Subcutaneous abdominal adipose tissue (tissue), 5 donors: Measurements from ENCODE around the gene SLC13A3.

Experiments used
- H3K27ac ChIP-seq: one replicate; pipeline ENCODE4 v1.7.0; 2013; ENCODE audit warnings: low read depth, mild to moderate bottlenecking, inconsistent platforms, low read length, moderate library complexity
- H3K27me3 ChIP-seq, 5 donors: one replicate each; pipeline ENCODE4 v1.7.0; 2013; ENCODE audit warnings: low read length in 5 of 5, inconsistent platforms in 1 of 5; ENCODE audit not compliant: control insufficient read depth in 5 of 5, insufficient read depth in 4 of 5
- H3K36me3 ChIP-seq, 5 donors: one replicate each; pipeline ENCODE4 v1.7.0; 2013; ENCODE audit warnings: low read length in 5 of 5; ENCODE audit not compliant: control insufficient read depth in 5 of 5, insufficient read depth in 5 of 5
- H3K4me1 ChIP-seq, 5 donors: one replicate each; pipeline ENCODE4 v1.7.0; 2013; ENCODE audit warnings: low read length in 5 of 5, mild to moderate bottlenecking in 3 of 5, moderate library complexity in 1 of 5; ENCODE audit not compliant: control insufficient read depth in 5 of 5, insufficient read depth in 5 of 5
- H3K4me3 ChIP-seq, 5 donors: one replicate each; pipeline ENCODE4 v1.7.0; 2013; ENCODE audit warnings: low read length in 5 of 5, low read depth in 1 of 5
- H3K9ac ChIP-seq, 5 donors: one replicate each; pipeline ENCODE4 v1.7.0; 2013; ENCODE audit warnings: low read length in 5 of 5, mild to moderate bottlenecking in 4 of 5, moderate library complexity in 3 of 5
- H3K9me3 ChIP-seq, 5 donors: one replicate each; pipeline ENCODE4 v1.7.0; 2013; ENCODE audit warnings: low read length in 5 of 5; ENCODE audit not compliant: control insufficient read depth in 5 of 5
- donor health status: healthy.
- donor health status: healthy.
- donor health status: healthy.
- donor health status: healthy.
- donor health status: healthy.

SLC13A3 gene

DNA sequence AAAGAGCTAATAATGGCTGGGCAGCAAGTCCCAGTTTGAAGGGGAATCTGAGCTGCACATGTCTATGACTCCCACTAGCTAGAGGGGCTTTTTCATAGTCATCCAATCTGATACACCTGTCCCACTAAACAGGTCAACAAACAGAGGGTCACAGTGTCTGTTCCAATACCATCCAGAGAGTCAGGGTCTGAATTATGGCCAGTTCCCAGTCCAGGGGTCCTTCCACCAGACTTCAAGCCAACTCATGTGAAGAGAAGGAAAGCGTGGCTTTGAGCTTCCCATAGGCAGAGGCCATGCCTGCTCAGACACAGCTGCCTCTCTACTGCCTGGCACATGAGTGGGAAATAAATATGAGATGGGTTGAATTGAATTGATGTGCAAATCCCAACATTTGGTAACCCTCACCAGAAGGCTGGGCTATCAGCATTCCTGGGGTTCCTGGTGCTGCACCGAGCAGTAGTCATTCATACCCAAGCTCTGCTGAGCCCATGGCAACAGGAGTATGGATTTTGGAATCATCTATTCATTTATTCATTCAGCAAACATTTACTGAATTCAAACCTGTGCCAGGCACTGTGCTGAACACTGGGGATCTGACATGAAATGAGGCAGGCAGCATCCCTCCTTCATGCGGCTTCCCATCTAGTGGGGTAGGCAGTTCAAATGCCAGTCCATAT lies 20.7 kb upstream of the SLC13A3 start:
- peaks cover 0 to 24% (median 15%) of the 10 kb centered on the region in 5 donors for H3K9me3 ChIP-seq
- no peaks in the 10 kb centered on the region for H3K36me3 ChIP-seq
- H3K4me1 ChIP-seq: no peaks in the 10 kb centered on the region
- no peak overlapping the region for H3K4me3 ChIP-seq
- H3K27ac ChIP-seq: no peak overlapping the region
- no peaks in the 10 kb centered on the region for H3K27me3 ChIP-seq
- H3K9ac ChIP-seq: no peak overlapping the region

DNA sequence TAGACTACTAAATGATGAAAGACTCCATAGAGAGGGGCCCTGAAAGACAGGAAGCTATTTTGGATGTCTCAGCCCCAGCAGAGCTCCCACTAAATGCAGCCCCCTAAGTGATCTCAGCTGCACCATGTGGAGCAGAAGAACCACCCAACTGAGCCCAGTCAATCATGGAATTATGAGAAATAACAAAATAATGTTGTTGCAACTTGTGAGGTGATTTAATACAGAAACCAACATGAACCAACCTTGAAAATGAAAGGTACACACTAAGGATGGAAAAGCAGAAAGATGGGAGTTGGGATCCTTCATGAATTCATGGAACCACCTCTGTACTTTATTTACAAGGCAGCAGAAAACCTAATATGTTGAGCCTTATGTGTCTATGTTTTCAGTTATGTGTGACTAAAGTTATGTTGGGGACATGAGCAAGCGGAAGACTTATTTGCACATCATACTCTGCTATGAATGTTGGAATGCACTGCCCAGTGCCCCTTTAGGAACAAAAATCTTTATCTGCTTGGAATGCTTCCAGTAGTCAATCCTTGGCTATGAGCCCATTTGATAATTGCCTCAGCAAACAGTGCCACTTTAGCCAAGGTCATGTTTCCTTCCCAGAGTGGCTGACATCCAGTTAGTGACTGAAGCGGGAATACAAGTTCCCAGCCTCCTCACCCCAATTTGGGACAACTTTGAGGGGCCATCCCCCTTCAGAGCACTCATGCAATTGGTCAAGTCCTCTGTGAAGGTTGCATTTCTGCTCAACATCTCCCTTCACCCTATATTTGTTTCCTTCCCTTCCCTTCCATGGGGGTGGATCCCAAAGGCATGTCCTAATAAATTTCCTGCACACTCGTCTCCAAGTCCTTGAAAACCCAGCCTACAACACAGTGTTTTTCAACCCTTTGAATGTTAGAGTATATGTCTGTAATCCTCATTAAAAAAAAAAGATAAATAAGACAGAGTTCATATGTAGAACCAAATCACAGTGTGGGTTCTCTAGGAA lies 19.6 kb upstream of the SLC13A3 start:
- peaks cover 0 to 24% (median 15%) of the 10 kb centered on the region in 5 donors for H3K9me3 ChIP-seq
- H3K9ac ChIP-seq: no peak overlapping the region
- H3K4me3 ChIP-seq: no peak overlapping the region
- no peaks in the 10 kb centered on the region for H3K4me1 ChIP-seq
- no peaks in the 10 kb centered on the region for H3K36me3 ChIP-seq
- no peaks in the 10 kb centered on the region for H3K27me3 ChIP-seq
- H3K27ac ChIP-seq: no peak overlapping the region

DNA sequence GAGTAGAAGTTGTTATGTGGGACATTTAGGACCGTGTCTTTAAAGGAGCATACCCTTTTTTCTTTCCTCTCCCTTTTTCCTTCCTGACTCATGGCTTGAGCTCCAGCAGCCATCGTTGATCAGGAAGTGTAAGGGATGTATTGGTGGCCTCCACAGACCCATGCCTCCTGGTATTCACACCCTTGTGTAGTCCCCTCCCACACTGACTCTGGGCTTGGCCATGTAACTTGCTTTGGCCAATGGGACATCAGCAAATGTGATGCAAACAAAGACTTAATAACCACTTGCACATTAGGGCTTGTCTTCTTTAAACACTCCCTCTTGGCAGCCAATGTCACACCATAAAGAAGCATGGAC lies 18.9 kb upstream of the SLC13A3 start:
- Histone ChIP-seq H3K27ac (no peak overlapping the region), H3K4me1 (no peaks in the 10 kb centered on the region), H3K9ac (no peak overlapping the region), H3K9me3 (peaks cover 0 to 24% (median 15%) of the 10 kb centered on the region in 5 donors), H3K4me3 (no peak overlapping the region), H3K36me3 (no peaks in the 10 kb centered on the region), H3K27me3 (no peaks in the 10 kb centered on the region)

DNA sequence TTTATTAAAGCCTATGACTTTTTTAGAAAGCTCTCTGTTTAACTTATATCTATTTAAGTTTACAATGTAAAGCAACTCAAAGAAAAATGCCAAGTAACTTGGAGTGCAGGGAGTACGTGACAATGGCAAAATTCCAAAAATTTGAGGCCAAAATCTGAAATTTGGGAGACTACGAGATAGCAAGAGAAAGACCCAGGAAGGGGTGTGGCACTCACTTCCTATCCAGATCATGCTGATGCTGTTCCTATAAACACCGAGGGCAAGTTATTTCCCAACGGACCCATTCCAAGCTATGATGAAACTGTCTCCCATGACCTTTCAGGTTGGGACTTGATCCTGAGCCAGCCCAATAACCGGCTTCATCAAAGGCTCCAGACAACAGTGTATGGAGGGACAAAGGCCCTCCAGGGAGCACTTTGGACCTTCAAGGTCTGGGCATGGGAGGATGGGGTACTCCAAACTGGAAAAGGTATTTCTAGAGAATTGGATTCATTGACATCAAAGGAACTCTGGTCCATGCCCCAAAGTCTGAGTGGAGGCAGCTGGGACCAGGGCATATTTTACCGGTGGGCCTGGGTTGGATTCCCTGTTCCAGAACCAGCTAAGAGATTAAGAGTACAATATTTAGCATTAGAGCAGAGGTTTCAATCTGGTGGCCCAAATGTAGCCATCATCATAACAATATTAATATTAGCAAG lies 15.7 kb upstream of the SLC13A3 start:
- Histone ChIP-seq H3K36me3 (no peaks in the 10 kb centered on the region), H3K4me1 (no peaks in the 10 kb centered on the region), H3K27me3 (no peaks in the 10 kb centered on the region), H3K27ac (no peak overlapping the region), H3K9ac (no peak overlapping the region), H3K4me3 (no peak overlapping the region), H3K9me3 (peaks cover 0 to 15% (median 11%) of the 10 kb centered on the region in 5 donors)

DNA sequence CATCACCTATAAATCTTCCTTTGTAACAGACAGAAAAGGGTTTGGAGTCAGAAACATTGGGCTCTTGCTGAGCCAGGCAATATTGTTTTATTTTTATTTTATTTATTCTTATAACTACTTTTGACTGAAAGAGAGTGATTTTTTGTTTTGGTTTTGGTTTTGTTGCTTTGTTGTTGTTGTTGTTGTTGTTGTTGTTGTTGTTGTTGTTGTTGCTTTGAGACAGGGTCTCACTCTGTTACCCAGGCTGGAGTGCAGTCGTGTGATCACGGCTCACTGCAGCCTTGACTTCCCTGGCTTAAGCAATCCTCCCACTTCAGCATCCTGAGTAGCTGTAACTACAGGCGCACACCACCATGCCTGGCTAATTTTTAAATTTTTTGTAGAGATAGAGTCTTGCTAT lies 15.0 kb upstream of the SLC13A3 start:
- Histone ChIP-seq H3K9ac (no peak overlapping the region), H3K27me3 (no peaks in the 10 kb centered on the region), H3K4me1 (no peaks in the 10 kb centered on the region), H3K36me3 (no peaks in the 10 kb centered on the region), H3K27ac (no peak overlapping the region), H3K4me3 (no peak overlapping the region), H3K9me3 (peaks cover 0 to 14% (median 11%) of the 10 kb centered on the region in 5 donors)

DNA sequence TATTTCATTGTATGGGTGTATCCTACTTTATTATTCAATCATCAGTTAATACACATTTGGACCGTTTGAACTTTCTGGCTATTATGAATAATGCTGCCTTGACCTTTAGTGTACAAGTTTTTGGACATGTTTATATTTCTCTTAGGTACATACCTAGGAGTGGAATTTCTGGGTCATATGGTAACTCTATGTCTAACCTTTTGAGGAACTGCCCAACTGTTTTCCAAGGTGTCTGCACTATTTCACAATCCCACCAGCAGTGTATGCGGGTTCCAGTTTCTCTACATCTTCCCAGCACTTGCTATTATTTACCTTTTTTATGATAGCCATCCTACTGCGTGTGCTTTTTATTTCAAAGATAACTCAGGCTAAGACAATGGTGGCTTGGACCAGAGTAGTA lies 14.3 kb upstream of the SLC13A3 start:
- Histone ChIP-seq H3K4me1 (no peaks in the 10 kb centered on the region), H3K27ac (no peak overlapping the region), H3K27me3 (no peaks in the 10 kb centered on the region), H3K4me3 (no peak overlapping the region), H3K9me3 (peaks cover 0 to 8% (median 5%) of the 10 kb centered on the region in 5 donors), H3K9ac (no peak overlapping the region), H3K36me3 (no peaks in the 10 kb centered on the region)

DNA sequence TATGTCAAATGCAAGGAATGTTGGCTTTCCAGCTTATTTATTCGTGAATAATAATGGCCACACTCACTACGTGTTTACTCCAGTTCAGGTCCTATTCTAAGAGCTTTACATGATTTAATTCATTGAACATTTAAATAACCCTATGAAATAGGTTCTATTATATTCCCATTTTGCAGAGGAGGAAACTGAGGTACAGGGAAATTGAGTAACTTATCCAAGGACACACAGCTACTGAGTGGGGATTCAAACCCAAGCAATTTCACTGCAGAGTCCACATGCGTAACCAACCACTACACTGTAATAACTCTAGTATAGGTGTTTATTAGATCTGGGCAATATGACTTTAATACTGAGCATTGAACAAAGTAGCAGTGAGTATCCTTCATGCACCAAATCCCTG lies 12.3 kb upstream of the SLC13A3 start:
- no peak overlapping the region for H3K27ac ChIP-seq
- no peak overlapping the region for H3K9ac ChIP-seq
- peaks cover 0 to 2% (median 0%) of the 10 kb centered on the region in 5 donors for H3K9me3 ChIP-seq
- H3K4me1 ChIP-seq: no peaks in the 10 kb centered on the region
- no peaks in the 10 kb centered on the region for H3K27me3 ChIP-seq
- no peak overlapping the region for H3K4me3 ChIP-seq
- no peaks in the 10 kb centered on the region for H3K36me3 ChIP-seq

DNA sequence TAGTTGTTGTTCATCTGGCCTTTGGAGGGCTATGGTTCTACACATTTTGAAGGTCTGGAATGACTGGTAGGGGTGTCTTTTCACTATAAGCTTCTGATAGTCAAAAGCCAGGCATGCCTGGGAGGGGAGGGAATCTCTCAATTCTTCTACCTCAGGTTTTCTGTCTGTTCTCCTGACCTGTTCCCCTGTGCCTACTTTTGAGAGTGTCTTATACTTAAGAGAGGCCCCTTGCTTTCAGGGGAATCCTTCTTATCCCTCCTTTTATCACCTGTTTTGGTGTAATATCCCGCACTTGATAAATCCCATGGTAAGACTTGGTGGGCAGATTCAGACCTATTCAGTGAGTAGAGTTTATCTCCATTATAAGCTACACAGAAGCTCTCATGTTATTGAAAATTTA lies 10.4 kb upstream of the SLC13A3 start:
- Histone ChIP-seq H3K36me3 (no peaks in the 10 kb centered on the region), H3K4me1 (no peaks in the 10 kb centered on the region)

DNA sequence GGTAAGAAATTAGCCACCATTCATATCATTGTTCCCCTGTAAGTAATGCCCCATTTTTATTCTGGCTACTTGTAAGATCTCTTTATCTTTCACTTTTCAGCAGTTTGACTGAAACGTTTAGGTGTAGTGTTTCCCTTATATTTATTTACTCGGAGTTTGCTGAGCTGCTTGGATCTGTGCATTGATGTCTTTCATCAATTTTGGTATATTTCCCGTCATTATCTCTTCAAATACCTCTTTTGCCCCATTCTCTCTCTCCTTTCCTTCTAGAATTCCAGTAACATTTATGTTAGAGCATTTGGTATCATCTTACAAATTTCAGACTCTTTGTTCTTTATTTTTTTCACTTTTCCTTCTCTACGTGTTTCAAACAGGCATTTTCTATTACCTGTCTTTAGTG lies 9.2 kb upstream of the SLC13A3 start:
- Histone ChIP-seq H3K4me1 (no peaks in the 10 kb centered on the region), H3K36me3 (no peaks in the 10 kb centered on the region), H3K4me3 (no peak overlapping the region), H3K9ac (no peak overlapping the region), H3K27me3 (no peaks in the 10 kb centered on the region), H3K9me3 (peaks cover 0 to 2% (median 0%) of the 10 kb centered on the region in 5 donors), H3K27ac (no peak overlapping the region)

More for the DNA sequence above, 10.4 kb upstream of the SLC13A3 start:
- H3K9me3 ChIP-seq: peaks cover 0 to 2% (median 0%) of the 10 kb centered on the region in 5 donors
- no peak overlapping the region for H3K27ac ChIP-seq
- H3K4me3 ChIP-seq: no peak overlapping the region
- no peak overlapping the region for H3K9ac ChIP-seq
- H3K27me3 ChIP-seq: no peaks in the 10 kb centered on the region
